COLO668 (cell line): ENCODE measurements around the gene GOLGA6L26.
"Not testable (repeated sequence)": the region's sequence is repeated elsewhere in the genome, so short reads cannot be mapped to it uniquely, and the experiment has no call there.

Source experiments
- DNase-seq: peaks from one replicate; lab custom pipeline; 2025; ENCODE audit not compliant: unreplicated experiment; lab: John Stamatoyannopoulos, UW

GOLGA6L26 gene

GRCh38 chr15:23334096-23334495 is at the start of gene GOLGA6L26:
GOLGA6L26 (minus strand) TSS chr15:23334196; CDS start chr15:23334135, 61 bp downstream.
- not testable (repeated sequence) for DNase-seq

GRCh38 chr15:23381192-23381591 is 47.2 kb upstream of the GOLGA6L26 start:
- not testable (repeated sequence) for DNase-seq

GRCh38 chr15:23380700-23381099 is 46.7 kb upstream of the GOLGA6L26 start:
- DNase-seq, result not testable (repeated sequence)

GRCh38 chr15:23378946-23379345 is 45.0 kb upstream of the GOLGA6L26 start:
- not testable (repeated sequence) for DNase-seq

- not testable (repeated sequence) for DNase-seq
Observed at GRCh38 chr15:23374226-23374625, 40.2 kb upstream of the GOLGA6L26 start.

- not testable (repeated sequence) for DNase-seq
Observed at GRCh38 chr15:23372891-23373600, 39.0 kb upstream of the GOLGA6L26 start.

GRCh38 chr15:23372284-23372683 is 38.3 kb upstream of the GOLGA6L26 start:
- no peak for DNase-seq

GRCh38 chr15:23371868-23372267 is 37.9 kb upstream of the GOLGA6L26 start:
- DNase-seq, result not testable (repeated sequence)

GRCh38 chr15:23371134-23371533 is 37.1 kb upstream of the GOLGA6L26 start:
- DNase-seq, result not testable (repeated sequence)

- DNase-seq, result no peak
Observed at GRCh38 chr15:23370578-23370977, 36.6 kb upstream of the GOLGA6L26 start.

- DNase-seq, result not testable (repeated sequence)
Observed at GRCh38 chr15:23364261-23364660, 30.3 kb upstream of the GOLGA6L26 start.

- not testable (repeated sequence) for DNase-seq
Observed at GRCh38 chr15:23362622-23363021, 28.6 kb upstream of the GOLGA6L26 start.

- not testable (repeated sequence) for DNase-seq
Observed at GRCh38 chr15:23354448-23354847, 20.5 kb upstream of the GOLGA6L26 start, which contains the start of gene GOLGA8S. GOLGA8S (plus strand) TSS chr15:23354748; CDS start chr15:23354810, 62 bp downstream.

- DNase-seq, result not testable (repeated sequence)
Observed at GRCh38 chr15:23311233-23311632, 22.8 kb downstream of the GOLGA6L26 start.

- not testable (repeated sequence) for DNase-seq
Observed at GRCh38 chr15:23305921-23306320, 28.1 kb downstream of the GOLGA6L26 start.

- DNase-seq, result not testable (repeated sequence)
Observed at GRCh38 chr15:23304805-23305204, 29.2 kb downstream of the GOLGA6L26 start.

- DNase-seq, result not testable (repeated sequence)
Observed at GRCh38 chr15:23304267-23304666, 29.7 kb downstream of the GOLGA6L26 start.

GRCh38 chr15:23303654-23304053 is 30.3 kb downstream of the GOLGA6L26 start:
- DNase-seq, result not testable (repeated sequence)

- DNase-seq, result not testable (repeated sequence)
Observed at GRCh38 chr15:23303246-23303645, 30.8 kb downstream of the GOLGA6L26 start.
